Left cardiac atrium (tissue), 4 donors: Measurements from ENCODE around the gene OTP. TPM values are rescaled to one million over a fixed set of nuclear protein-coding genes. Genes with fewer than 3 reads are reported as not detected.
"Not testable (repeated sequence)": the region's sequence is repeated elsewhere in the genome, so short reads cannot be mapped to it uniquely, and the experiment has no call there.

ENCODE experiments used
- ATAC-seq, 2 donors: fragments of 200-7000 bp; cut with Tn5 transposase; one replicate each; pipeline ENCODE4 v1.9.1; 2020; ENCODE audit warnings: mild to moderate bottlenecking in 2 of 2, moderate library complexity in 2 of 2
- DNase-seq: peaks from one replicate; pipeline ENCODE4 v3.0.0-alpha.2; 2020
- intact Hi-C, 2 donors: fragments of 100-400 bp; cut with DNase I; formaldehyde crosslinking; loops; one replicate each; pipeline versions ENCODE4 v1.14.1 to v1.15.1; 2022 to 2023
- total RNA-seq, 2 donors: library from RNA; stranded (reverse); fragmentation: NEBNext Ultra II Directional; extraction: Animal tissue kit (Norgen Biotek cat#: 25700); gene quantifications; one replicate each; pipeline ENCODE4 v1.2.1, GENCODE V29; 2021
- donor health status: DM: no; HTN: yes; CAD: no.
- donor health status: DM: no; HTN: yes; CAD: no; lungs with severe emphysema.
- donor health status: DM: yes; HTN: yes; CAD: no.
- donor health status: Dilated cardiomyopathy.

The OTP gene
- total RNA-seq, 2 donors from 2014 or later, result not detected

GRCh38 chr5:77627869-77628674 is 10.4 kb downstream of the OTP start:
- intact Hi-C loops, result no loop called here
- ATAC-seq (no peak), DNase-seq (no peak)

GRCh38 chr5:77623203-77623740 is 15.2 kb downstream of the OTP start:
- ATAC-seq (no peak), DNase-seq (no peak)
- intact Hi-C loops, result no loop called here

GRCh38 chr5:77621440-77621839 is 17.1 kb downstream of the OTP start:
- DNase-seq, result no peak
- intact Hi-C loops, result no loop called here
- no peak for ATAC-seq

GRCh38 chr5:77620405-77620804 is 18.1 kb downstream of the OTP start:
- no peak for ATAC-seq
- intact Hi-C loops, result no loop called here

GRCh38 chr5:77616920-77617319 is 21.6 kb downstream of the OTP start:
- intact Hi-C loops, result no loop called here
- no peak for DNase-seq
- no peak for ATAC-seq

More at GRCh38 chr5:77620405-77620804, 18.1 kb downstream of the OTP start:
- DNase-seq, result no peak

- DNase-seq, ATAC-seq, intact Hi-C loops: not testable (repeated sequence)
Observed at GRCh38 chr5:77608927-77609326, 29.6 kb downstream of the OTP start.

GRCh38 chr5:77607324-77607723 is 31.2 kb downstream of the OTP start:
- ATAC-seq, result no peak
- DNase-seq, result no peak
- intact Hi-C loops, result no loop called here

GRCh38 chr5:77606279-77606678 is 32.2 kb downstream of the OTP start:
- DNase-seq, result no peak
- intact Hi-C loops, result no loop called here
- no peak for ATAC-seq

- DNase-seq (no peak), ATAC-seq (no peak)
- intact Hi-C loops, result no loop called here
Observed at GRCh38 chr5:77599679-77600078, 38.8 kb downstream of the OTP start.

- no peak for DNase-seq
- no peak for ATAC-seq
- intact Hi-C loops, result no loop called here
Observed at GRCh38 chr5:77590347-77590746, 48.2 kb downstream of the OTP start.

GRCh38 chr5:77588175-77588574 is 50.3 kb downstream of the OTP start:
- DNase-seq, result no peak
- intact Hi-C loops, result no loop called here
- ATAC-seq, result no peak

GRCh38 chr5:77586101-77586500 is 52.4 kb downstream of the OTP start:
- DNase-seq, result no peak
- no peak for ATAC-seq
- intact Hi-C loops, result no loop called here

- ATAC-seq, intact Hi-C loops, DNase-seq: not testable (repeated sequence)
Observed at GRCh38 chr5:77582143-77582542, 56.4 kb downstream of the OTP start.

Other genes starting within 250 kb of the OTP start
- 10 to 100 TPM; 30.2 to 40.3 TPM for gene WDR41, start 146.4 kb downstream of the OTP start, total RNA-seq
- gene TBCA, start 137.6 kb upstream of the OTP start, total RNA-seq, result 100 to 1,000 TPM; 123 to 153 TPM